ENCODE data around the gene SLCO4A1.

The SLCO4A1 gene

GRCh38 chr20:62718546-62718945, 76.2 kb downstream of the SLCO4A1 start:
- no peaks in the 10 kb centered on the region for H3K27me3 ChIP-seq

DNA sequence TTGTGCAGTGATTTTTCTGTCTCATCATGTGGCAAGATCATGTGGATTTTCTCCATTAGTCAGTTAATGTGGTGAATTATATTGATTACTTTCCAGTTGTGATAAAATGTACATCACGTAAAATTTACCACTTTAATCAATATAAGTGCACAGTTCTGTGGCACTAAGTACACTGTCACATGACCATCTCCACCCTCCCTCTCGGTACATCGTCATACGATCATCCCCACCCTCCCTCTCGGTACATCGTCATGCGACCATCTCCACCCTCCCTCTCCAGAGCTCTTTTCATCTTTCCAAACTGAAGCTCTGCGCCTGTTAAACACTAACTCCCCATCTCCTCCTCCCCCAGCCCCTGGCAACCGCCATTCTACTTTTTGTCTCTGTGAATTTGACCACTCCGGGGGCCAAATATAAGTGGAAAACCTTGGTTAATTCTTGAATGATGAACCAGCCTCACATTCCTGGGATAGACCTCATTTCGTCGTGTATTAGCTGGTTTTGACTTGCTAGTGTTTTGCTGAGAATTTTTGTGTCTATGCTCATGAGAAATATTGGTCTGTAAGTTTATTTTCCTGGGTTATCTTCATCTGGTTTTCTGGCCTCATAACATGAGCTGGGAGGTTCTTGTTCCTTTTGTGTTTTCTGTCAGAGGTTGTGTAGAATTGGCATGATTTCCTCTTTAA, 77.1 kb downstream of the SLCO4A1 start:
- H3K4me3 ChIP-seq (ENCODE audit: low read depth in 1 of 2, low read length in 1 of 2) = no peak overlapping the region
- H3K4me1 ChIP-seq (ENCODE audit: control insufficient read depth in 1 of 2, insufficient read depth in 1 of 2, low read depth in 1 of 2, low read length in 1 of 2) = no peaks in the 10 kb centered on the region
- H3K9me3 ChIP-seq = no peaks in the 10 kb centered on the region
- H3K36me3 ChIP-seq = no peaks in the 10 kb centered on the region
- no peak for TF ChIP-seq CTCF (IDR thresholded peaks at IDR 0.05)
- no peaks in the 10 kb centered on the region for H3K27me3 ChIP-seq
- H3K27ac ChIP-seq = no peak overlapping the region

More at GRCh38 chr20:62718546-62718945, 76.2 kb downstream of the SLCO4A1 start:
- Histone ChIP-seq H3K4me3 (ENCODE audit: low read depth in 1 of 2, low read length in 1 of 2) (no peak overlapping the region), H3K4me1 (ENCODE audit: control insufficient read depth in 1 of 2, insufficient read depth in 1 of 2, low read depth in 1 of 2, low read length in 1 of 2) (no peaks in the 10 kb centered on the region), H3K27ac (no peak overlapping the region), H3K9me3 (no peaks in the 10 kb centered on the region), H3K36me3 (no peaks in the 10 kb centered on the region)
- TF ChIP-seq CTCF (IDR thresholded peaks at IDR 0.05) = no peak
